ENCODE data around the gene NKX6-1. TPM values are rescaled to one million over a fixed set of nuclear protein-coding genes. Genes with fewer than 3 reads are reported as not detected.

Gene NKX6-1
- total and polyA plus RNA-seq, 2 donors (not counting 3 experiments of a cell fraction or from before 2014, with no cell fraction given) = not detected

DNA sequence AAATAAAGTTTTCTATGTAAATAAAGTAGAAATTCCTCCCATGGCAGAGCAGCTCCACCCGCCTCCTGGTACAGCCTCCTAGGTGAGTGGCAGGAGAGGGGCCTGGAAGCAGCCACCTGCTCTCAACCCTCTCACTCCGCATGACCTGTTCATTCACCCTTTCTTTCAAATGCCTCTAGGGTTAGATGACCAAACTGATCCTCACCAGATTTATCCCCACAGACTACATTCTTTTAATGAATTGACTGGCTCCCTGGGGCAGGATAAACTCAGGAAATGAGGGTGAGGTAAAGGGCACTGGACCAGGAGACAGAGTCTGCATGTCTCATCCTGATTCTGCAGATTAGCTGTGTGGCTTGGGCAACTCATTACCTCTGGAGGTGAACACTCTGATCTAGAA lies 32.6 kb upstream of the NKX6-1 start:
- Histone ChIP-seq H3K9me3 (replicated peaks; ENCODE audit: control insufficient read depth, insufficient read depth, low read length) (no peaks in the 10 kb centered on the region), H3K4me2 (ENCODE audit: insufficient read depth, low read length) (no peak overlapping the region), H3K27ac (ENCODE audit: insufficient read depth, low read depth, low read length) (no peak overlapping the region), H4K20me1 (replicated peaks; ENCODE audit: control insufficient read depth, extremely low read depth, insufficient read depth, low read length) (no peaks in the 10 kb centered on the region), H3K79me2 (ENCODE audit: control insufficient read depth, insufficient read depth, low read length) (no peaks in the 10 kb centered on the region), H3K4me3 (replicated peaks in 1 of 3; ENCODE audit: insufficient read depth in 1 of 3, low read depth in 1 of 3, low read length in 3 of 3) (no peak overlapping the region), H3K36me3 (ENCODE audit: control insufficient read depth in 2 of 2, extremely low read depth in 1 of 2, insufficient read depth in 2 of 2, low read length in 2 of 2) (no peaks in the 10 kb centered on the region), H3K9me1 (replicated peaks; ENCODE audit: control insufficient read depth, extremely low read depth, insufficient read depth, low read length) (no peaks in the 10 kb centered on the region), H3K27me3 (ENCODE audit: control insufficient read depth in 2 of 2, insufficient read depth in 2 of 2, low read length in 2 of 2) (peaks cover 0 to 7% of the 10 kb centered on the region in 2 experiments), H3K9ac (replicated peaks; ENCODE audit: extremely low read depth, insufficient read depth, low read length) (no peak overlapping the region), H3K4me1 (ENCODE audit: control insufficient read depth, extremely low read depth, insufficient read depth, low read length) (no peaks in the 10 kb centered on the region), H2AFZ (ENCODE audit: low read depth, low read length) (no peak overlapping the region)
- DNase-seq (ENCODE audit: low read depth, low spot score) (no peak), FAIRE-seq (no peak)
- intact Hi-C loops (cut with micrococcal nuclease) (no loop called here), dilution Hi-C loops (cut with MboI; ENCODE audit: extremely low pct_ligation_motif_present, low sequenced_read_pairs) (no loop called here)
- TF ChIP-seq POLR2A (IDR thresholded peaks at IDR 0.05; ENCODE audit: low read depth, low read length) = no peak
- no peak for TF ChIP-seq MYC (IDR thresholded peaks at IDR 0.05; ENCODE audit: low read depth, low read length)
- TF ChIP-seq, protein P1, sequence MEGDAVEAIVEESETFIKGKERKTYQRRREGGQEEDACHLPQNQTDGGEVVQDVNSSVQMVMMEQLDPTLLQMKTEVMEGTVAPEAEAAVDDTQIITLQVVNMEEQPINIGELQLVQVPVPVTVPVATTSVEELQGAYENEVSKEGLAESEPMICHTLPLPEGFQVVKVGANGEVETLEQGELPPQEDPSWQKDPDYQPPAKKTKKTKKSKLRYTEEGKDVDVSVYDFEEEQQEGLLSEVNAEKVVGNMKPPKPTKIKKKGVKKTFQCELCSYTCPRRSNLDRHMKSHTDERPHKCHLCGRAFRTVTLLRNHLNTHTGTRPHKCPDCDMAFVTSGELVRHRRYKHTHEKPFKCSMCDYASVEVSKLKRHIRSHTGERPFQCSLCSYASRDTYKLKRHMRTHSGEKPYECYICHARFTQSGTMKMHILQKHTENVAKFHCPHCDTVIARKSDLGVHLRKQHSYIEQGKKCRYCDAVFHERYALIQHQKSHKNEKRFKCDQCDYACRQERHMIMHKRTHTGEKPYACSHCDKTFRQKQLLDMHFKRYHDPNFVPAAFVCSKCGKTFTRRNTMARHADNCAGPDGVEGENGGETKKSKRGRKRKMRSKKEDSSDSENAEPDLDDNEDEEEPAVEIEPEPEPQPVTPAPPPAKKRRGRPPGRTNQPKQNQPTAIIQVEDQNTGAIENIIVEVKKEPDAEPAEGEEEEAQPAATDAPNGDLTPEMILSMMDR (IDR thresholded peaks at IDR 0.05; ENCODE audit: extremely low read depth in 1 of 2, insufficient read depth in 1 of 2, low read depth in 1 of 2, low read length in 2 of 2) = no peak
- TF ChIP-seq, protein P2, sequence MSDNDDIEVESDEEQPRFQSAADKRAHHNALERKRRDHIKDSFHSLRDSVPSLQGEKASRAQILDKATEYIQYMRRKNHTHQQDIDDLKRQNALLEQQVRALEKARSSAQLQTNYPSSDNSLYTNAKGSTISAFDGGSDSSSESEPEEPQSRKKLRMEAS (IDR thresholded peaks at IDR 0.05; ENCODE audit: insufficient read depth, insufficient read length) = no peak
- TF ChIP-seq GATA2 (IDR thresholded peaks at IDR 0.05; ENCODE audit: insufficient read depth, insufficient read length, low read depth, low read length) = no peak
- TF ChIP-seq JUN (IDR thresholded peaks at IDR 0.05; ENCODE audit: borderline replicate concordance, insufficient read depth, insufficient read length, low read depth) = no peak
- TF ChIP-seq POLR2AphosphoS5 (IDR thresholded peaks at IDR 0.05; ENCODE audit: insufficient read depth, low read depth, low read length) = no peak
- no peak for TF ChIP-seq FOS (IDR thresholded peaks at IDR 0.05; ENCODE audit: borderline replicate concordance, insufficient read depth, low read length)
- no peak for TF ChIP-seq EZH2 (IDR thresholded peaks at IDR 0.05; ENCODE audit: borderline replicate concordance, low read depth, low read length, severe bottlenecking)
- ChIA-PET POLR2A (no interaction called here), CTCF (no interaction called here)
- BruUV-seq (replicated peaks) = no TSS peak

Measured in endothelial cell of umbilical vein (primary cell).